Measurements from ENCODE around the gene CRYZ.
"Not testable (repeated sequence)": the region's sequence is repeated elsewhere in the genome, so short reads cannot be mapped to it uniquely, and the experiment has no call there.

CRYZ gene

DNA sequence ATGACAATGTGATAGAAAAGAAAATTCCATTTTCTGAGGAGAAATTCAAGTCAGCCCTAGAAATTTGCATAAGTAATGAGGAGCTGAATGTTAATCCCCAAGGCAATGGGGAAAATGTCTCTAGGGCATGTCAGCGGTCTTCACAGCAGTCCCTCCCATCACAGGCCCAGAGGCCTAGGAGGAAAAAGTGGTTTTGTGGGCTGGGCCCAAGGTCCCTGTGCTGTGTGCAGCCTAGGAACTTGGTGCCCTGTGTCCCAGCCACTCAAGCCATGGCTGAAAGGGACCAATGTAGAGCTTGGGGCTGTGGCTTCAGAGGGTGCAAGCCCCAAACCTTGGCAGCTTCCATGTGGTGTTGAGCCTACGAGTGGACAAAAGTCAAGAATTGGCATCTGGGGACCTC, 23.8 kb upstream of the CRYZ start:
- H2BK5ac ChIP-seq (ENCODE audit: low read length); H3K4me3 ChIP-seq (ENCODE audit: low read length); H3K4ac ChIP-seq (ENCODE audit: low read depth, low read length); H2BK120ac ChIP-seq (ENCODE audit: low read depth, low read length); DNase-seq; H3K23ac ChIP-seq (ENCODE audit: low read length); H3K79me1 ChIP-seq (ENCODE audit: low read length); H3K36me3 ChIP-seq (ENCODE audit: control insufficient read depth, insufficient read depth, low read length); H3K4me2 ChIP-seq (ENCODE audit: low read length); H3K27me3 ChIP-seq (ENCODE audit: insufficient read depth, low read length, poor library complexity); H3K79me2 ChIP-seq (ENCODE audit: control insufficient read depth, insufficient read depth, low read length); H4K8ac ChIP-seq (ENCODE audit: low read depth, low read length); H4K5ac ChIP-seq (ENCODE audit: low read length); H3K27ac ChIP-seq (ENCODE audit: low read depth, low read length); H3K9ac ChIP-seq (ENCODE audit: low read length); H3K56ac ChIP-seq (ENCODE audit: low read length); H2AK5ac ChIP-seq (ENCODE audit: low read length); H3K4me1 ChIP-seq (ENCODE audit: control insufficient read depth, low read depth, low read length); H2BK15ac ChIP-seq (replicated peaks; ENCODE audit: low read depth); H3K18ac ChIP-seq (ENCODE audit: low read length): not testable (repeated sequence)
- no CpG with 5 or more reads among the region's 2 CpGs for WGBS (ENCODE audit: extremely low coverage, insufficient coverage, low lambda C conversion rate)

- Histone ChIP-seq H3K27ac (ENCODE audit: low read depth, low read length) (no peak overlapping the region), H2BK120ac (ENCODE audit: low read depth, low read length) (no peak overlapping the region), H3K56ac (ENCODE audit: low read length) (no peak overlapping the region), H3K18ac (ENCODE audit: low read length) (no peak overlapping the region), H3K4me3 (ENCODE audit: low read length) (no peak overlapping the region), H3K79me2 (ENCODE audit: control insufficient read depth, insufficient read depth, low read length) (no peaks in the 10 kb centered on the region), H2AK5ac (ENCODE audit: low read length) (no peak overlapping the region), H3K23ac (ENCODE audit: low read length) (no peak overlapping the region), H3K79me1 (ENCODE audit: low read length) (no peaks in the 10 kb centered on the region), H2BK15ac (replicated peaks; ENCODE audit: low read depth) (no peak overlapping the region), H4K8ac (ENCODE audit: low read depth, low read length) (no peak overlapping the region), H3K36me3 (ENCODE audit: control insufficient read depth, insufficient read depth, low read length) (no peaks in the 10 kb centered on the region), H3K4me2 (ENCODE audit: low read length) (no peak overlapping the region), H3K4me1 (ENCODE audit: control insufficient read depth, low read depth, low read length) (no peaks in the 10 kb centered on the region), H3K9ac (ENCODE audit: low read length) (no peak overlapping the region), H2BK5ac (ENCODE audit: low read length) (no peak overlapping the region), H3K4ac (ENCODE audit: low read depth, low read length) (no peak overlapping the region), H3K27me3 (ENCODE audit: insufficient read depth, low read length, poor library complexity) (no peaks in the 10 kb centered on the region), H4K5ac (ENCODE audit: low read length) (no peak overlapping the region)
- DNase-seq = no peak
These were observed 22.6 kb upstream of the CRYZ start for GRCh38 chr1:74755475-74755874.

DNA sequence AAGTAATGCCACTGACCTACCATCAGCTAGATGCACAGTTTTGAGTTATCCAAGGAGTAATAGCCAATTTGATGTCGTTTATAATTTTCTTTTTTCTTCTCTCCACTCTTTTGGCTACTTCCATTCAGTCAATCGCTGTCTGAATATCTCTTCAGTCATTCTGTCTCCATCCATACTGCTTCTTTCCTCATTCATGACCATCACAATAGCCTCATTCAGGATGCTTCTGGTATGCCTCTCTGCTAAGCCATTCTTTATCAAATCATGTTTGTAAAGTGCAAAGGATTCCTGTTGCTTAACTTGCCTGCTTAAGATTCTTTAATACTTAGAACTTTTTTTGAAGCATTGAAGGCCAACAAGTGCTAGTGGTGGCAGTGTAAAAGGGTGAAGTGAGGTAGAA, 20.3 kb upstream of the CRYZ start:
- H3K27me3 ChIP-seq (ENCODE audit: insufficient read depth, low read length, poor library complexity) = no peaks in the 10 kb centered on the region
- H3K36me3 ChIP-seq (ENCODE audit: control insufficient read depth, insufficient read depth, low read length) = no peaks in the 10 kb centered on the region
- no peak overlapping the region for H2BK15ac ChIP-seq (replicated peaks; ENCODE audit: low read depth)
- H4K5ac ChIP-seq (ENCODE audit: low read length) = no peak overlapping the region
- no peaks in the 10 kb centered on the region for H3K4me1 ChIP-seq (ENCODE audit: control insufficient read depth, low read depth, low read length)
- H3K79me2 ChIP-seq (ENCODE audit: control insufficient read depth, insufficient read depth, low read length) = no peaks in the 10 kb centered on the region
- H3K4me3 ChIP-seq (ENCODE audit: low read length) = no peak overlapping the region
- H2BK5ac ChIP-seq (ENCODE audit: low read length) = no peak overlapping the region
- no peak overlapping the region for H3K4ac ChIP-seq (ENCODE audit: low read depth, low read length)
- no peak overlapping the region for H2AK5ac ChIP-seq (ENCODE audit: low read length)
- H3K56ac ChIP-seq (ENCODE audit: low read length) = no peak overlapping the region
- no peak overlapping the region for H2BK120ac ChIP-seq (ENCODE audit: low read depth, low read length)
- no peak overlapping the region for H3K4me2 ChIP-seq (ENCODE audit: low read length)
- no peak overlapping the region for H3K23ac ChIP-seq (ENCODE audit: low read length)
- H3K18ac ChIP-seq (ENCODE audit: low read length) = no peak overlapping the region
- H3K79me1 ChIP-seq (ENCODE audit: low read length) = no peaks in the 10 kb centered on the region
- WGBS (ENCODE audit: extremely low coverage, insufficient coverage, low lambda C conversion rate) = no CpG with 5 or more reads among the region's 2 CpGs
- no peak overlapping the region for H3K9ac ChIP-seq (ENCODE audit: low read length)
- no peak overlapping the region for H4K8ac ChIP-seq (ENCODE audit: low read depth, low read length)
- DNase-seq = no peak
- H3K27ac ChIP-seq (ENCODE audit: low read depth, low read length) = no peak overlapping the region

- no peak overlapping the region for H2BK120ac ChIP-seq (ENCODE audit: low read depth, low read length)
- no peak overlapping the region for H3K4me2 ChIP-seq (ENCODE audit: low read length)
- H3K27me3 ChIP-seq (ENCODE audit: insufficient read depth, low read length, poor library complexity) = no peaks in the 10 kb centered on the region
- no peaks in the 10 kb centered on the region for H3K36me3 ChIP-seq (ENCODE audit: control insufficient read depth, insufficient read depth, low read length)
- H4K5ac ChIP-seq (ENCODE audit: low read length) = no peak overlapping the region
- H2BK5ac ChIP-seq (ENCODE audit: low read length) = no peak overlapping the region
- H3K79me2 ChIP-seq (ENCODE audit: control insufficient read depth, insufficient read depth, low read length) = no peaks in the 10 kb centered on the region
- H3K9ac ChIP-seq (ENCODE audit: low read length) = no peak overlapping the region
- no peak overlapping the region for H2BK15ac ChIP-seq (replicated peaks; ENCODE audit: low read depth)
- no peak overlapping the region for H3K18ac ChIP-seq (ENCODE audit: low read length)
- no peak overlapping the region for H3K27ac ChIP-seq (ENCODE audit: low read depth, low read length)
- H4K8ac ChIP-seq (ENCODE audit: low read depth, low read length) = no peak overlapping the region
- no peak overlapping the region for H3K4me3 ChIP-seq (ENCODE audit: low read length)
- H3K4me1 ChIP-seq (ENCODE audit: control insufficient read depth, low read depth, low read length) = no peaks in the 10 kb centered on the region
- no peak overlapping the region for H2AK5ac ChIP-seq (ENCODE audit: low read length)
- H3K79me1 ChIP-seq (ENCODE audit: low read length) = no peaks in the 10 kb centered on the region
- DNase-seq = no peak
- no peak overlapping the region for H3K4ac ChIP-seq (ENCODE audit: low read depth, low read length)
- H3K56ac ChIP-seq (ENCODE audit: low read length) = no peak overlapping the region
- no peak overlapping the region for H3K23ac ChIP-seq (ENCODE audit: low read length)
- no CpG with 5 or more reads among the region's 1 CpG for WGBS (ENCODE audit: extremely low coverage, insufficient coverage, low lambda C conversion rate)
These were observed 16.1 kb upstream of the CRYZ start for GRCh38 chr1:74748960-74749359.

GRCh38 chr1:74745247-74745646, 12.4 kb upstream of the CRYZ start:
- H3K4me1 ChIP-seq (ENCODE audit: control insufficient read depth, low read depth, low read length); H3K9ac ChIP-seq (ENCODE audit: low read length); DNase-seq; H3K56ac ChIP-seq (ENCODE audit: low read length); H2BK5ac ChIP-seq (ENCODE audit: low read length); H4K5ac ChIP-seq (ENCODE audit: low read length); H3K23ac ChIP-seq (ENCODE audit: low read length); H3K18ac ChIP-seq (ENCODE audit: low read length); H3K4me3 ChIP-seq (ENCODE audit: low read length); H2BK120ac ChIP-seq (ENCODE audit: low read depth, low read length); H3K4me2 ChIP-seq (ENCODE audit: low read length); H3K4ac ChIP-seq (ENCODE audit: low read depth, low read length); H3K79me1 ChIP-seq (ENCODE audit: low read length); H4K8ac ChIP-seq (ENCODE audit: low read depth, low read length); H2BK15ac ChIP-seq (replicated peaks; ENCODE audit: low read depth); H3K36me3 ChIP-seq (ENCODE audit: control insufficient read depth, insufficient read depth, low read length); H3K27ac ChIP-seq (ENCODE audit: low read depth, low read length); H3K79me2 ChIP-seq (ENCODE audit: control insufficient read depth, insufficient read depth, low read length); H3K27me3 ChIP-seq (ENCODE audit: insufficient read depth, low read length, poor library complexity); H2AK5ac ChIP-seq (ENCODE audit: low read length): not testable (repeated sequence)
- no CpG with 5 or more reads among the region's 6 CpGs for WGBS (ENCODE audit: extremely low coverage, insufficient coverage, low lambda C conversion rate)

DNA sequence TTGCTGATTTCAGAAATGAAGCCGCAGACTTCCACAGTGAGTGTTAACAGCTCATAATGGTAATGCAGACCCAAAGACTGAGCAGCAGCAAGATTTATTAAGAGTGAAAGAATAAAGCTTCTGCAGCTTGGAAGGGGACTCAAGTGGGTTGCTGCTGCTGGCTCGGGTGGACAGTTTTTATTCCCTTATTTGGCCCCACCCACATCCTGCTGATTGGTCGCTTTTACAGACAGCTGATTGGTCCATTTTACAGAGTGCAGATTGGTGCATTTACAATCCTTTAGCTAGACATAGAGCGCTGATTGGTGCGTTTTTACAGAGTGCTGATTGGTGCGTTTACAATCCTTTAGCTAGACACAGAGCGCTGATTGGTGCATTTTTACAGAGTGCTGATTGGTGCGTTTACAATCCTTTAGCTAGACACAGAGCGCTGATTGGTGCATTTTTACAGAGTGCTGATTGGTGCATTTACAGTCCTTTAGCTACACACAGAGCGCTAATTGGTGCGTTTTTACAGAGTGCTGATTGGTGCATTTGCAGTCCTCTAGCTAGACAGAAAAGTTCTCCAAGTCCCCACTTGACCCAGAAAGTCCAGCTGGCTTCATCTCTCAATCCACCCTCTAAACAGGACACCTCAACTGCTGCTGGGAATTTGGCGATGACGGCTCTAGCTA, 7.6 kb upstream of the CRYZ start:
- H3K79me2 ChIP-seq (ENCODE audit: control insufficient read depth, insufficient read depth, low read length); H2AK5ac ChIP-seq (ENCODE audit: low read length); H2BK120ac ChIP-seq (ENCODE audit: low read depth, low read length); H3K4ac ChIP-seq (ENCODE audit: low read depth, low read length); H3K27ac ChIP-seq (ENCODE audit: low read depth, low read length); H3K23ac ChIP-seq (ENCODE audit: low read length); H3K18ac ChIP-seq (ENCODE audit: low read length); H4K8ac ChIP-seq (ENCODE audit: low read depth, low read length); DNase-seq; H2BK15ac ChIP-seq (replicated peaks; ENCODE audit: low read depth); H3K4me1 ChIP-seq (ENCODE audit: control insufficient read depth, low read depth, low read length); H3K27me3 ChIP-seq (ENCODE audit: insufficient read depth, low read length, poor library complexity); H3K56ac ChIP-seq (ENCODE audit: low read length); H3K9ac ChIP-seq (ENCODE audit: low read length); H3K36me3 ChIP-seq (ENCODE audit: control insufficient read depth, insufficient read depth, low read length); H2BK5ac ChIP-seq (ENCODE audit: low read length); H3K4me2 ChIP-seq (ENCODE audit: low read length); H3K79me1 ChIP-seq (ENCODE audit: low read length); H4K5ac ChIP-seq (ENCODE audit: low read length); H3K4me3 ChIP-seq (ENCODE audit: low read length): not testable (repeated sequence)
- WGBS (ENCODE audit: extremely low coverage, insufficient coverage, low lambda C conversion rate) = no CpG with 5 or more reads among the region's 13 CpGs
